Hepatocyte (in vitro differentiated cells): ENCODE data around the gene TSPAN16. TPM values are rescaled to one million over a fixed set of nuclear protein-coding genes. Genes with fewer than 3 reads are reported as not detected.

Experiments
- DNase-seq: peaks from one replicate; pipeline ENCODE4 v3.0.0-alpha.2; 2016; ENCODE audit warnings: low spot score
- H2AFZ ChIP-seq: fragments of 200-600 bp; sonication (generic); 2 replicates; pipeline ENCODE4 v1.6.0; 2016; ENCODE audit warnings: antibody characterized with exemption, mild to moderate bottlenecking
- H3K27ac ChIP-seq: fragments of 200-600 bp; sonication (generic); 2 replicates; pipeline ENCODE4 v1.5.1; 2016; ENCODE audit warnings: mild to moderate bottlenecking
- H3K27me3 ChIP-seq: fragments of 200-600 bp; sonication (generic); 2 replicates; pipeline ENCODE4 v1.6.1; 2016
- H3K36me3 ChIP-seq: fragments of 200-600 bp; sonication (generic); replicated peaks from 2 replicates; pipeline ENCODE4 v1.5.1; 2016; ENCODE audit warnings: low read depth; ENCODE audit not compliant: insufficient read depth
- H3K4me1 ChIP-seq: fragments of 200-600 bp; sonication (generic); 2 replicates; pipeline ENCODE4 v1.5.1; 2016; ENCODE audit warnings: mild to moderate bottlenecking, moderate library complexity; ENCODE audit not compliant: insufficient read depth
- H3K4me2 ChIP-seq: fragments of 200-600 bp; sonication (generic); 2 replicates; pipeline ENCODE4 v1.6.0; 2016
- H3K4me3 ChIP-seq: fragments of 200-600 bp; sonication (generic); 2 replicates; pipeline ENCODE4 v1.5.1; 2016; ENCODE audit warnings: mild to moderate bottlenecking
- H3K79me2 ChIP-seq: fragments of 200-600 bp; sonication (generic); 2 replicates; pipeline ENCODE4 v1.6.0; 2017; ENCODE audit warnings: mild to moderate bottlenecking
- H3K9me2 ChIP-seq: fragments of 200-600 bp; sonication (generic); replicated peaks from 2 replicates; pipeline ENCODE4 v1.6.0; 2017; ENCODE audit warnings: mild to moderate bottlenecking; ENCODE audit not compliant: insufficient read depth
- H3K9me3 ChIP-seq: fragments of 200-600 bp; sonication (generic); 2 replicates; pipeline ENCODE4 v1.5.1; 2016; ENCODE audit warnings: low read depth, mild to moderate bottlenecking
- H4K20me1 ChIP-seq: fragments of 200-600 bp; sonication (generic); 2 replicates; pipeline ENCODE4 v1.6.0; 2016; ENCODE audit warnings: mild to moderate bottlenecking; ENCODE audit not compliant: insufficient read depth, poor library complexity, severe bottlenecking
- CTCF ChIP-seq: fragments of 200-600 bp; sonication (generic); IDR thresholded peaks from 2 replicates; pipeline ENCODE4 v1.5.1; 2016; ENCODE audit warnings: antibody characterized with exemption, mild to moderate bottlenecking; ENCODE audit not compliant: poor library complexity
- EZH2 ChIP-seq: fragments of 200-600 bp; sonication (generic); IDR thresholded peaks from 2 replicates; pipeline ENCODE4 v1.6.1; 2016; ENCODE audit warnings: antibody characterized with exemption, mild to moderate bottlenecking, borderline replicate concordance
- EZH2phosphoT487 ChIP-seq: fragments of 200-600 bp; sonication (generic); IDR thresholded peaks from one replicate; pipeline ENCODE4 v1.6.1; 2018; ENCODE audit warnings: antibody characterized with exemption, mild to moderate bottlenecking, low read depth, moderate library complexity; ENCODE audit not compliant: unreplicated experiment, severe bottlenecking
- WGBS: methylation state at CpG from one replicate; pipeline ENCODE4 v1.1.6; 2016; ENCODE audit warnings: low lambda C conversion rate; ENCODE audit errors: missing lambda C conversion rate; 5-methylcytosine and 5-hydroxymethylcytosine counted together
- polyA plus RNA-seq: library from polyadenylated mRNA; unstranded; fragments of >200 nt; fragmentation: Nextera tagmentation; extraction: Ambion mirVana; gene quantifications from 2 replicates; pipeline ENCODE4 v1.2.1, GENCODE V29; 2016
- total RNA-seq: library from RNA; depleted of rRNA; stranded (reverse); fragments of >200 nt; gene quantifications from 2 replicates; pipeline ENCODE4 v1.2.3, GENCODE V29; 2014

TSPAN16 gene
- total and polyA plus RNA-seq, 2 experiments from 2014 or later: not detected

DNA sequence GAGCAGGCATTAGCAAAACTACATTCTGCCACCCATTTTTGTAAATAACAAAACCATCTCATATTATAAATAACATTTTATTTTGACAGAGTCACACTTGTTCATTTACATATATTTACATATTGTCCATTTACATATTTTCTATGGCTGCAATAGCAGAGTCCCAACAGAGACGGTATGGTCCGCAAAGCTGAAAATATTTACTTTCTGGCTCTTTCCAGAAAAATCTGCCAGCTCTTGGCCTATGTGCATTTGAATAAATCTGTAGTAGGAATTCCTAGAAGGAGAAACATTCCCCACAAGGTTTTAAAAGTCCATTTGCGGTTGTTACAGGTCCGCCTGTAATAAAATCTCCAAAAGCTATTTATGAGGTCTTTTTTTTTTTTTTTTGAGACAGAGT, 5.7 kb upstream of the TSPAN16 start:
- H2AFZ ChIP-seq: no peak overlapping the region
- no peaks in the 10 kb centered on the region for H4K20me1 ChIP-seq
- no peak overlapping the region for H3K4me3 ChIP-seq
- H3K4me2 ChIP-seq: no peak overlapping the region
- 67% methylated on average over 4 of the region's 4 CpGs for WGBS
- H3K9me3 ChIP-seq: no peaks in the 10 kb centered on the region
- no peak overlapping the region for H3K27ac ChIP-seq
- no peaks in the 10 kb centered on the region for H3K79me2 ChIP-seq
- TF ChIP-seq EZH2phosphoT487 (no peak), EZH2 (no peak), CTCF (no peak)
- no peak for DNase-seq
- H3K4me1 ChIP-seq: no peaks in the 10 kb centered on the region
- H3K27me3 ChIP-seq: no peaks in the 10 kb centered on the region
- H3K36me3 ChIP-seq: no peaks in the 10 kb centered on the region
- no peaks in the 10 kb centered on the region for H3K9me2 ChIP-seq

DNA sequence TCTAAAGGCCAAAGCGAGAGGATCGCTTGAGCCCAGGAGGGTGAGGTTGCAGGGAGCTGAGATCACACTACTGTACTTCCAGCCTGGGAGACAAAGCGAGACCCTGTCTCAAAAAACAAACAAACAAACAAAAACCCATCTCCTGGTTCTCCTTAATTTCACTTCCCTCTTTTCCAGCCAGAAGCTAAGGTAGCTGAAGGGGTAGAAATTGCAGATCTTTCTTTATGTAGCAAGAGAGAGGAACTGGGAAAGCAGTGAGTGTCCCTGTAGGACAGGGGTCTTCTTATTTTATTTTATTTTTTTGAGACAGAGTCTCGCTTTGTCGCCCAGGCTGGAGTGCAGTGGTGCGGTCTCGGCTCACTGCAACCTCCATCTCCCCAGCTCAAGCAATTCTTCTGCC, 4.5 kb upstream of the TSPAN16 start:
- Histone ChIP-seq H3K4me3 (no peak overlapping the region), H3K4me1 (no peaks in the 10 kb centered on the region), H3K36me3 (no peaks in the 10 kb centered on the region), H3K9me3 (no peaks in the 10 kb centered on the region), H3K4me2 (no peak overlapping the region), H2AFZ (no peak overlapping the region), H4K20me1 (no peaks in the 10 kb centered on the region), H3K79me2 (no peaks in the 10 kb centered on the region), H3K27me3 (no peaks in the 10 kb centered on the region), H3K9me2 (no peaks in the 10 kb centered on the region), H3K27ac (no peak overlapping the region)
- DNase-seq: no peak
- TF ChIP-seq EZH2: no peak
- no peak for TF ChIP-seq EZH2phosphoT487
- TF ChIP-seq CTCF: no peak
- WGBS: 96% methylated on average over 7 of the region's 7 CpGs

GRCh38 chr19:11291991-11292390, 4.0 kb upstream of the TSPAN16 start:
- no peaks in the 10 kb centered on the region for H3K9me3 ChIP-seq
- H3K36me3 ChIP-seq: no peaks in the 10 kb centered on the region
- no peaks in the 10 kb centered on the region for H3K4me1 ChIP-seq
- H3K4me3 ChIP-seq: no peak overlapping the region
- no peaks in the 10 kb centered on the region for H3K27me3 ChIP-seq
- no peak for DNase-seq
- no peak overlapping the region for H3K4me2 ChIP-seq
- no peaks in the 10 kb centered on the region for H3K9me2 ChIP-seq
- H3K79me2 ChIP-seq: no peaks in the 10 kb centered on the region
- no peak overlapping the region for H2AFZ ChIP-seq
- H3K27ac ChIP-seq: no peak overlapping the region
- TF ChIP-seq CTCF (no peak), EZH2phosphoT487 (no peak), EZH2 (no peak)
- WGBS: 72% methylated on average over 1 of the region's 1 CpG
- H4K20me1 ChIP-seq: no peaks in the 10 kb centered on the region
